GM18870 (cell line): ENCODE results near the gene VSIG10L2.
A peak's percentile ranks its signal among the peaks of the same experiment; 100 is the strongest.
"Not testable (repeated sequence)": the region's sequence is repeated elsewhere in the genome, so short reads cannot be mapped to it uniquely, and the experiment has no call there.

Source experiments
- ATAC-seq: cut with Tn5 transposase; IDR thresholded peaks from one replicate; pipeline ENCODE4 v1.9.1; 2021; ENCODE audit warnings: moderate library complexity; ENCODE audit not compliant: unreplicated experiment

VSIG10L2 gene

DNA sequence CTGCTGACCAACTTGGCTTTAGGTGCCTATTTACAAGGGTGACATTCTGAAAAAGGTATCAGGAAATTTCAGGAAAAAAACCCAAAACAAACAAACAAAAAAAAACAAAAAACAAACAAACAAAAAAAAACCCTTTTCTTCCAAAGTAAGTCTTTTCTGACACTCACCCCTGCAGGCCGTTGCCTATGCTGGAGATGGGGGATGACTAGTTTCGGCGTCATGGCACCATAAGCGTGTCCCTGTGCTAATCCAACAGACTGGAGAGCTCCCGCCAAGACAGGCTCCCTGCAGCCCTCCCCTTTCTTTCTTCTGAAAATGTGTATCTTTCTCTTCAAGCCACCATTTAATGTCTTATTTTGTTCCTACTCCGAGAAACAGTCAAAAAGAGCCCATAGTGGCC, 13.7 kb downstream of the VSIG10L2 start:
- ATAC-seq = no peak

DNA sequence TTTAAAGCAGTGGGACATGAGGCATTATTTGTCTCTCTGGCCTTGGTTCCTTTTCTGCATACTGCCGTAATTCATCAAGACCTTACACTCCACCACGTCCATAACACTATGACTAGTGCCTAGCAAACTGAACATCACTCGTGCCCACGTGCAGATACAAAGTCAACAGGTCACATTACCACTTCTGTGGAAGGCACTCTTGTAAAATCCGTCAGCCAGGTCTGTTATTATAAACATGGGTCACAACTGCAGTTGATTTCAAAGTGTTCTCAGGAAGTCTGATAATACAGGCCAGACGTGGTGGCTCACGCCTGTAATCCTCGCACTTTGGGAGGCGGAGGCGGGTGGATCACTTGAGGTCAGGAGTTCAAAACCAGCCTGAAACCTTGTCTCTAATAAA, 14.1 kb downstream of the VSIG10L2 start:
- ATAC-seq = no peak

GRCh38 chr11:125960771-125961170, 14.9 kb downstream of the VSIG10L2 start:
- no peak for ATAC-seq

DNA sequence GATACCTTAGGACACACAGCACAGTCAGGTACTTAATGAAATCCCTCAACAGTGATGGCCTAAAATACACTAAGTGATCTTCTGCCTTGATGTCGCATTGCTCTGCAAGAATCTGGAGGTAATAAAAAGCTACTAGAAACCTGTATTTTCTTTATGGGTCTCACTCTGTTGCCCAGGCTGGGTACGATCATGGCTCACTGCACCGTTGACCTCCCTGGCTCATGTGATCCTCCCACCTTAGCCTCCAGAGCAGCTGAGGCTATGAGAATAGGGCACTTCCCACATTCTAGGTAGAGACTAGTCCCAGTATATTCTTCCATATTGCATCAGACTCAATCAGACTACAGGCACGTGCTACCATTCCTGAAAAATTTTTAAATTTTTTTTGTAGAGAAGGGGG, 21.7 kb downstream of the VSIG10L2 start:
- ATAC-seq = no peak

- no peak for ATAC-seq
Measured at GRCh38 chr11:125968354-125968753, 22.5 kb downstream of the VSIG10L2 start.

DNA sequence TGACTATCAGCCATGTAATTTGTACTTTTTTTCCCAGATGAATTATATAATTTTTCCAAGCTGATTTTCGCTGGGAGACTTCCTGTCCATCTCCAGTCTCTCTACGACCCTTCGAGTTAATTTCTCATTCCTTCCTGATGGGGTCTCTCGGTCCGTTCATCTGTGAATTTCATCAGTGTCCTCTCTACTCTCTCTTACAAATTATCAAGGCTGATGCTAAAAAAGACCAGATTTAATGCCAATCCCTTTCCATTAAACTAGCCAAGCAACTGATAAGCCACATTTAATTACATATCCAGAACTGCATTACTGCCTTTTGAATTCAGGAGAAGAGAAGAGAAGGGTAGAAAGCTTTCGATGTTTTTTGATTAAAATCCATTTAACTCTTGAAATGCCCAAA, 25.8 kb downstream of the VSIG10L2 start:
- no peak for ATAC-seq

DNA sequence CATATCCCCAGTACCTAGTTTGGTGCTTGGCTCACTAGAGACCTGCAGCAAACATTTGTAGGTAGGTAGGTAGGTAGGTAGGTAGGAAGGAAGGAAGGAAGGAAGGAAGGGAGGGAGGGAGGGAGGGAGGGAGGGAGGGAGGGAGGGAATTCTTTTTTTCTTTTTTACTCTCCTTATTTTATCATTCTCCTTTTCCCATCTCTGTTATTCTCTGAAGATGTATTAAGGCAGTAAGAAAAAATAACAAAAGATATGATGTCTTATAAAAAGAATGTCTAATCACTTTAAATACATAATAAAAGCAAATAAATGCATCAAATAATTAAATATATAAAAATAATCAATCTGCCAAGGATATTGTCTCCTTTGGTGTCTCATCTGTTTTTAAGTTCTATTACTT, 28.4 kb downstream of the VSIG10L2 start:
- ATAC-seq = no peak

DNA sequence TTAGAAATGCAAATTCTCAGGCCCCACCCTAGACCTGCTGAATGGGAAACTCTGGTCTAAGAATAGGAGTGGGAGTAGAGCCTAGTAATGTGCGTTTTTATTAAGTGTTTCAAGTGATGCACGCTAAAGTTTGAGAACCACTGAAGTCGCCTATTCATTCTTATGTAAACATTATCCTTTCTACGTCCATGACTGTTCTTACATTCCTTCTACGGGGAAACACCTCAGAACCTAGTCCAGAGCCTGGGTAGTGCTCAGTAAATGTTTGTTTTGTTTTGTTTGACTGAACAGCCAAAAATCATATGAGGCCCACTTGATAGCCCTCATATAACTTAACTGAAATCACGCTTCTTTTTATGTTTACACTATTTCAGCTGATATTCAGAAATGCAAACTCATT, 29.8 kb downstream of the VSIG10L2 start:
- ATAC-seq = no peak

DNA sequence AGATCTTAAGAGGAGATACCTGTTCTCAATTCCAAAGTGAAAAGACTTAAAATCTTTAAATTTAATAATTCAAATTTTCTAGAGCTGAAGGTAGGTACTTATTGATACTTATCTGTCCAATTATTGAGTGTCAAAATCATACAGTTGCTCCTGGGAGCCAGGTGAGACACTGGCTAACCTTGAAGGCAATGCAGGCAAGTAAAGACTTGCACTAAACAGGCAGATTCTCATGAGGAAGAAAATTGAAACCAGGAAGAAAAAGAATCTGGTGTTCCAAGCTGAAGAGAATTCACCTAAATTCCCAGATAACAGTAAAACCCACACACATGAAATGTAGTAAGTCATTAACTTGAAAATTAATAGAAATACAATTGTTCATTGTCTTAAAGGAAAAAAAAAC, 30.3 kb downstream of the VSIG10L2 start:
- ATAC-seq = no peak

- ATAC-seq = no peak
Measured at GRCh38 chr11:125977333-125977732, 31.5 kb downstream of the VSIG10L2 start.

GRCh38 chr11:125978181-125978716, 32.4 kb downstream of the VSIG10L2 start:
- ATAC-seq = no peak

- ATAC-seq = no peak
Measured at GRCh38 chr11:125978778-125979407, 33.0 kb downstream of the VSIG10L2 start.

DNA sequence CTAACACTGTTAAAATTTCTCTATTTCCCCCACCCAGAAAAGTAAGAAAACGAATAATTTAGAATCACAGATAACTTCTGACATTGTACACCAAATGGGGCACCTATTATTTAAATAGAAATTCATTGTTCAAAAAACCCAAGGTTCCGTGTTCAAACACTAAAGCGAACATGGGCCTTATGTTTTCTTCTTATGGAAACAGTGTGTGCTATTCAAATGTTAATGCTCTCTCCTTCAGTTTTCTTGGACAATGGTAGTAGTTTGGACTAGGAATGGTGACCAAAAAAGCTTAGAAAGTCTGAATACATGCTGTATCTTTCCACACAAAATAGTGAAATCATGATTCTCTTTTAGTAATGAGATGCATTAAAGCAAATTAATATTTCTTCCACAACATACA, 33.7 kb downstream of the VSIG10L2 start:
- ATAC-seq = no peak

- ATAC-seq = no peak
Measured at GRCh38 chr11:125980436-125980835, 34.6 kb downstream of the VSIG10L2 start.

DNA sequence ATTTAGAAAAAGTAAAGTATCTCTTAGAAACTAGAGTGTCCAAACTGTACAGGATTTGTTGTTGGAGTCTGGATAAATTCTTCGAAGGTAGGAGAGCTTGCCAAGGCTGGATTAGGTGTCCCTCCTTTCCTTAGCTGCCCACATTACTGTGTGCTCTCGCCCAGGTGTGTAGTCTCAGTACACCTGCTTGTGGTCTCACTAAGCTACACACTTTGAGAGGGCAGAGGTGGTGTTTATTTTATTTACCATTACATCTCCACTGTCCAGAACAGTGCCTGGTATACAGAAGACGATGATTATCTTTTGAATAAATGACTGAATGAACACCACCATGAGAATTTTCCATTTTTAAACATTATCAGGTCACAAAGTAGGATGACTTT, 36.5 kb downstream of the VSIG10L2 start:
- ATAC-seq = no peak

- not testable (repeated sequence) for ATAC-seq
Measured at GRCh38 chr11:125985956-125986355, 40.1 kb downstream of the VSIG10L2 start.

- ATAC-seq = no peak
Measured at GRCh38 chr11:125987066-125987641, 41.3 kb downstream of the VSIG10L2 start.

DNA sequence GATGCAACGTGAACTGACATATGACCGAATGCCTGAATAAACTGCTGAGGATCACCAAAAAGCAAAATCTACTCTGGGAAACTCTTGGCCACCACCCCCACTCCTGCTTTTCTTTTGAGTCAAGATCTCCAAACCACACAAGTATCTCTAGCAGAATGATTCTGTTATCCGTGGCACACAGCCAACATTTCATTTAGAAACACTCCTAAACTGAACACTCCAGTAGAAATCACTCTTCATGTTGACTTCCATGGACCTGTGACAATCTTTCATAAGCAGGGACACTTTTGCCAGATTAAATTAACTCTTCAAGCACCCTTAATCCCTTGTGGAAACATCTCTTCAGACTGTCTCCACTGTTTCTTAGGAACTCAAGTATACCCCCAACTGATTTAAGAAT, 44.4 kb downstream of the VSIG10L2 start:
- no peak for ATAC-seq

DNA sequence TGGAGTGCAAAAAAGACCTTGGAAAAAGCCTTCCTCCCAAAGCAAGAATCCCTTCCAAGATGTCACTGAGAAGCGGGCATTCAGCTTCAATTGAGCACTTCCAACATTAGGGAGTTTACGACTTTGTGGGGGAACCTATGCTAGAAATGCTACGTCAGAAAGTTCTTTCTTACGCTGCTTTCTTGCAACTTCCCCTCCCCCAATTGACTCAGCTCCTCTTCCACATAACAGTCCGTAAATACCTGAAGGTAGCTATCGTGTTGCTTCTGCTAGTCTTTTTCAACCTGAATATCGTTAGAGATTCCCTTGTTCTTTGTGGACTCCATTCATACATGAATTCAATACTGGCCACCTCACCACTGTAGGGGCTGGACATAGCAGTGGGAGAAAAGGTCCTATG, 47.0 kb downstream of the VSIG10L2 start:
- no peak for ATAC-seq

GRCh38 chr11:125994509-125994908, 48.7 kb downstream of the VSIG10L2 start:
- ATAC-seq = no peak

- ATAC-seq = peak; percentile 57
Measured at GRCh38 chr11:125995313-125995712, 49.5 kb downstream of the VSIG10L2 start.

GRCh38 chr11:125998267-125998666, 52.4 kb downstream of the VSIG10L2 start:
- no peak for ATAC-seq
